GM23248 (cell line): ENCODE measurements around the gene LRRC63.

Source experiments
- EZH2 ChIP-seq: fragments of 200-600 bp; sonication (generic); IDR thresholded peaks from 2 replicates; pipeline ENCODE4 v1.6.1; 2018; ENCODE audit warnings: antibody characterized with exemption, mild to moderate bottlenecking; ENCODE audit not compliant: insufficient read depth, poor library complexity, severe bottlenecking
- EZH2phosphoT487 ChIP-seq: fragments of 200-600 bp; sonication (generic); IDR thresholded peaks from 2 replicates; pipeline ENCODE4 v1.6.1; 2018; ENCODE audit warnings: antibody characterized with exemption, moderate library complexity, mild to moderate bottlenecking, low read depth; ENCODE audit not compliant: insufficient read depth

GRCh38 chr13:46179491-46179908 is 32.2 kb upstream of the LRRC63 start:
- TF ChIP-seq EZH2 (no peak), EZH2phosphoT487 (no peak)
